Liver (tissue), 3 donors: ENCODE measurements around the gene ZIK1.

ENCODE experiments used
- EGR1 ChIP-seq, 2 donors: IDR thresholded peaks; 2 replicates each; pipeline ENCODE4 v1.6.1; 2016 to 2018; ENCODE audit warnings: antibody characterized with exemption in 2 of 2, low read depth in 2 of 2
- GABPA ChIP-seq, 2 donors: IDR thresholded peaks in 1 of 2; conservative IDR thresholded peaks in 1 of 2; 2 replicates each; pipeline ENCODE4 v1.6.1; 2016; ENCODE audit warnings: antibody characterized with exemption in 2 of 2, mild to moderate bottlenecking in 1 of 2, moderate library complexity in 1 of 2
- HNF4G ChIP-seq: IDR thresholded peaks from 2 replicates; pipeline ENCODE4 v1.6.1; 2016; ENCODE audit warnings: antibody characterized with exemption
- JUND ChIP-seq, 2 donors: IDR thresholded peaks; 2 replicates each; pipeline ENCODE4 v1.6.1; 2016; ENCODE audit warnings: antibody characterized with exemption in 2 of 2
- MAX ChIP-seq: IDR thresholded peaks from 2 replicates; pipeline ENCODE4 v1.6.1; 2016; ENCODE audit warnings: antibody characterized with exemption
- RAD21 ChIP-seq, 2 donors: IDR thresholded peaks; 2 replicates each; pipeline ENCODE4 v1.6.1; 2016; ENCODE audit warnings: antibody characterized with exemption in 2 of 2, mild to moderate bottlenecking in 2 of 2
- REST ChIP-seq: IDR thresholded peaks from 2 replicates; pipeline ENCODE4 v1.6.1; 2016; ENCODE audit warnings: antibody characterized with exemption, mild to moderate bottlenecking
- RXRA ChIP-seq, 2 donors: IDR thresholded peaks; 2 replicates each; pipeline ENCODE4 v1.6.1; 2017 to 2018; ENCODE audit warnings: antibody characterized with exemption in 2 of 2, mild to moderate bottlenecking in 1 of 2
- TAF1 ChIP-seq: conservative IDR thresholded peaks from 2 replicates; pipeline ENCODE4 v1.6.1; 2016; ENCODE audit warnings: antibody characterized with exemption, mild to moderate bottlenecking
- TF ChIP-seq, protein P1 (sequence below): fragments of 150-350 bp; IDR thresholded peaks from 2 replicates; pipeline ENCODE4 v1.5.1; 2017; ENCODE audit warnings: improper control_type of control experiment, low read depth, low read length; ENCODE audit not compliant: missing input control
- TF ChIP-seq, protein P2 (sequence below): IDR thresholded peaks from 2 replicates; pipeline ENCODE4 v1.6.1; 2016; ENCODE audit warnings: antibody characterized with exemption
- donor health status: healthy.
- donor health status: healthy.

GRCh38 chr19:57606931-57607330 lies 23.0 kb downstream of the ZIK1 start:
- TF ChIP-seq REST: no peak
- no peak for TF ChIP-seq MAX
- TF ChIP-seq HNF4G: no peak
- TF ChIP-seq, protein P1, sequence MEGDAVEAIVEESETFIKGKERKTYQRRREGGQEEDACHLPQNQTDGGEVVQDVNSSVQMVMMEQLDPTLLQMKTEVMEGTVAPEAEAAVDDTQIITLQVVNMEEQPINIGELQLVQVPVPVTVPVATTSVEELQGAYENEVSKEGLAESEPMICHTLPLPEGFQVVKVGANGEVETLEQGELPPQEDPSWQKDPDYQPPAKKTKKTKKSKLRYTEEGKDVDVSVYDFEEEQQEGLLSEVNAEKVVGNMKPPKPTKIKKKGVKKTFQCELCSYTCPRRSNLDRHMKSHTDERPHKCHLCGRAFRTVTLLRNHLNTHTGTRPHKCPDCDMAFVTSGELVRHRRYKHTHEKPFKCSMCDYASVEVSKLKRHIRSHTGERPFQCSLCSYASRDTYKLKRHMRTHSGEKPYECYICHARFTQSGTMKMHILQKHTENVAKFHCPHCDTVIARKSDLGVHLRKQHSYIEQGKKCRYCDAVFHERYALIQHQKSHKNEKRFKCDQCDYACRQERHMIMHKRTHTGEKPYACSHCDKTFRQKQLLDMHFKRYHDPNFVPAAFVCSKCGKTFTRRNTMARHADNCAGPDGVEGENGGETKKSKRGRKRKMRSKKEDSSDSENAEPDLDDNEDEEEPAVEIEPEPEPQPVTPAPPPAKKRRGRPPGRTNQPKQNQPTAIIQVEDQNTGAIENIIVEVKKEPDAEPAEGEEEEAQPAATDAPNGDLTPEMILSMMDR: no peak
- TF ChIP-seq RAD21 (IDR thresholded peaks at IDR 0.05): no peak
- no peak for TF ChIP-seq EGR1 (IDR thresholded peaks at IDR 0.05; ENCODE audit: low read depth in 2 of 2)
- no peak for TF ChIP-seq TAF1
- no peak for TF ChIP-seq GABPA (IDR thresholded peaks at IDR 0.05 in 1 of 2, conservative IDR thresholded peaks at IDR 0.05 in 1 of 2)
- TF ChIP-seq, protein P2, sequence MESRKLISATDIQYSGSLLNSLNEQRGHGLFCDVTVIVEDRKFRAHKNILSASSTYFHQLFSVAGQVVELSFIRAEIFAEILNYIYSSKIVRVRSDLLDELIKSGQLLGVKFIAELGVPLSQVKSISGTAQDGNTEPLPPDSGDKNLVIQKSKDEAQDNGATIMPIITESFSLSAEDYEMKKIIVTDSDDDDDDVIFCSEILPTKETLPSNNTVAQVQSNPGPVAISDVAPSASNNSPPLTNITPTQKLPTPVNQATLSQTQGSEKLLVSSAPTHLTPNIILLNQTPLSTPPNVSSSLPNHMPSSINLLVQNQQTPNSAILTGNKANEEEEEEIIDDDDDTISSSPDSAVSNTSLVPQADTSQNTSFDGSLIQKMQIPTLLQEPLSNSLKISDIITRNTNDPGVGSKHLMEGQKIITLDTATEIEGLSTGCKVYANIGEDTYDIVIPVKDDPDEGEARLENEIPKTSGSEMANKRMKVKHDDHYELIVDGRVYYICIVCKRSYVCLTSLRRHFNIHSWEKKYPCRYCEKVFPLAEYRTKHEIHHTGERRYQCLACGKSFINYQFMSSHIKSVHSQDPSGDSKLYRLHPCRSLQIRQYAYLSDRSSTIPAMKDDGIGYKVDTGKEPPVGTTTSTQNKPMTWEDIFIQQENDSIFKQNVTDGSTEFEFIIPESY: no peak
- TF ChIP-seq JUND (IDR thresholded peaks at IDR 0.05): no peak
- TF ChIP-seq RXRA (IDR thresholded peaks at IDR 0.05): no peak
